ENCODE results near the gene BRINP2.

BRINP2 gene

DNA sequence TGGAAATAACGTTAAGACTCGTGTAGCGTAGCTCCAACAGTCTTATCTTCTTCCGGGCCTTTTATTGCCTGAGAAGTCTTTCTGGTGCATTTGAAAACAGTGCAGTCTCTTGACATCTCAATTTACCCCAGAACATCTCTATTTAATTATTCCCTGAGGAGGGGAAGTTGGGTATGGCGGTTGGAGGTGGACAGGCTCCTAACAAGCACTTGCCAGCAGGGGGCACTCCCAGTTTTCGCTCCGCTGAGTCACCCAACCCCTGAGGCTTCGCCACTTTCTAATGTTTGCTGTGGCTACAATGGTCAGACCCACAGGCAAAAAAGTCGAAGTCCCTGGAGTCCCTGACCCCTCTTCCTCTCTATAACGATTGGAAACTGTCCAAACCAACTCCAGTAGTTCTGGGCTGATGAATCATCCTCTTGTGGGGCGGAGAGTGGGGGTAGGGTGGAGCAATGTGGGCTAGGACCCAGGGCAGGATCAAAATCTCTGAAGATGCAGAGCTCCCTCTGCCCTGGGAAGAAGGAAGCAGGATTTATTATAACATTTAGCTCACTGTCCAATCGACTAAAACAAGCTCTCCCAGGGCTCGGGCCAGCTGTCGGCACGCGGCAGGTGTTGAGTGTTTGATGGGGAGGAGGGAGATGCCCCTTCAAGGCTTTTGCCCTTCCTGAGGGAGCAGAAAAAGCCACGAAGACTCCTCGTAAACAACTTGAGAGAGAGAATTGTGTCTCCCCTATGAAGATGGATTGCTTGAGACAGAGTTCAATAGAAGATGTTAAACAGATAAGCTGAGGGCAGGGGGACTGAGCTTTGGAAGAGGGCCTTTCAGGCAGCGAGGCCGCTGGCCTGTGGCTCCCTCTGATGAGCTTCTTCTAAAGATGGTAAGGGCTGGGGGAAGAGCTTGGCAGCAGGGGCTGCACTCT is 85.7 kb downstream of the BRINP2 start:
- no peak overlapping the region for H3K4me3 ChIP-seq (ENCODE audit: low read depth, low read length)
- DNase-seq (ENCODE audit: low read depth), result peak; percentile 97

DNA sequence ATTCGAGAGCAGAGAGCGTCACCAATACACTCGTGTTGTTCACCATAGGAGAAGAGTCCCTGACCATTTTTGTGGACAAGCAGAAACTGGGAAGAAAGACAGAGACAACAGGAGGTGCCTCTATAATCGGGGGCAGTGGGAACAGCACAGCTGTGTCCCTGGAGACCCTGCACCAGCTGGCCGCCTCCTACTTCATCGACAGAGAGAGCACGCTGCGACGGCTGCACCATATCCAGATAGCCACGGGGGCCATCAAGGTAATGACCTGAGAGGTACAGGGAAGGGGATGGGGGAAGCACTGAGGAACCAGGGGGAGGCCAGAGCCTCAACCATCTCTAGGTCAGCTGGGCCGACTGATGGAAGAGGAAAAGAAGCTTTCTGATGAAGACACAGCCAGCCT is 86.4 kb downstream of the BRINP2 start:
- no peak overlapping the region for H3K4me3 ChIP-seq (ENCODE audit: low read depth, low read length)

DNA sequence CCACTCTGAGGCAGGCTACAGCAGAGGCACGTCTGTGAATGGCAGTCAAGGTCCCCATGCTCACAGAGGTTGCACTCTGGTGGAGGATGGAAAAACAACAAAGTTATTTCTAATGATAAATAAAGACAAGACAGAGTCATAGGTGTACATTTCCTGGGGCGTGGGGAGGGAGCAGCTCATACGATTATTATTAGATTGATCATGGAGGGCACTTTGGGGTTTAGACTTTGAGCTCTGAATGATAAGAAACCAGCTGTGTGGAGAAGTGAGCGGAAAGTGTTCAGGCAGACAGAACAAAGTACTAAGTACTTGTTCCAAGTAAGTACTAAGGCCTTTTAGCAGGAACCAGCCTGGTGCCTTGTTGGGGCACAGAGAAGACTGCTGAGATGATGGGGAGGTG is 86.8 kb downstream of the BRINP2 start:
- H3K4me3 ChIP-seq (ENCODE audit: low read depth, low read length), result no peak overlapping the region
- no peak for DNase-seq (ENCODE audit: low read depth)

More for the DNA sequence above, 86.4 kb downstream of the BRINP2 start:
- no peak for DNase-seq (ENCODE audit: low read depth)

DNA sequence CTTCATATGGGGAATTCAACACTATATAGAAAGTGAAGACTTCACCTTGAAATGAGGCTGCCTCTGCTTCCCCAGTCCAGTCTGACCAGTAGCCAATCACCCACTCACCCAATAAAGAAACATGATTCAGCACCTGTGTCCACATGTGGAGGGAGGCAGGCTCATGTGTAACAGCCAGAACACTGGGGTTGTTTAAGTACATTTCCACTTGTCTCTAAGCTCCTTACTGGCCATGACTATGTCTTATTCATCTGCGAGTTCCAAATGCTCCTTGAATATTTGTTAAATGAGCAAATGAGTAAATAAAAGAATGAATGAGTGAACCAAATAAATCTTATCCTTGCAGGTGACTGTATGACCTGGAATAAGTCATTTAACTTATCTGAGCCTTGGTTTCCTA is 100.1 kb downstream of the BRINP2 start:
- no peak for DNase-seq (ENCODE audit: low read depth)
- no peak overlapping the region for H3K4me3 ChIP-seq (ENCODE audit: low read depth, low read length)

DNA sequence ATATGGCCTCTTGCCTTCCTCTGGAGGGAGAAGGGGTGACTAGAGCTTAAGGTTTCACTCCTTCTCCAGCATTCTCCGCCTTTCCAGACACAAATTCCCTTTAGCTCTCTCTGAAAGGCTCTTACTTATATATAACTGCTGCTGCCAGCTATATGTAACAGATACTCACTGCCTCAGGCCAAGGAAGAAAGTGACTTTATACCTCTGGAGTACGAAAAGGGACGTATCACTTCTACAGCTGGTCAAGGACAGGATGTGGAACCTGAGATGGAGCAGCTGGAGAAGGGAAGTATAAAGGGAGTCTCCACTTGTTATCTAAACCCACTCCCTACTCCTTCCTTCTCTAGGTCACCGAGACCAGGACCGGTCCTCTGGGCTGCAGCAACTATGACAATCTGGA is 102.4 kb downstream of the BRINP2 start:
- H3K4me3 ChIP-seq (ENCODE audit: low read depth, low read length), result no peak overlapping the region
- DNase-seq (ENCODE audit: low read depth), result no peak

DNA sequence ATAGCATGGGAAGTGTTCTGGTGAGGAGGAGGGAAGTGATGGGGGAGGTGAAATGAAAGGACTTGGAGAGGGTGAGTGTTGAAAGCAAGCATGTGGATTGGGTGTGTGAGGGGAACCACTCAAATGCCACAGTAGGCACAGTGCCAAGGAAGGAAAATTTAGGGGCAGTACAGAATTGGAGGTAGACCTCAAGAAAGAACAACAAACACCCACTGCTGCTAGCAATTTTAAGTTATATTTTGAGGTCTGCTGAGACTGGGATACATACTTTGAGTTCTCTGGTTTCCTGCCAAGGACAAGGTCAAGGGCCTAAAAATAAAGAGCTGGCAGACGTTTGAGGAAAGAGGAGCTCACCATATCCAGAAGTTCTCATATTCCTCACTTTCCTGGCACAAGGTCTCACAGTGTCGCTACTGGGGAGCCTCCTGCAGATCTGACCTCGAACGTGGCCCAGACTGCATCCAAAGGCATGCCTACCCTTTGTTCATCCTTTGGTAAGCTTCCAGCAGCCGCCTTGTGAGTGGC is 104.0 kb downstream of the BRINP2 start:
- DNase-seq (ENCODE audit: low read depth), result peak; percentile 91
- H3K4me3 ChIP-seq (ENCODE audit: low read depth, low read length), result no peak overlapping the region

DNA sequence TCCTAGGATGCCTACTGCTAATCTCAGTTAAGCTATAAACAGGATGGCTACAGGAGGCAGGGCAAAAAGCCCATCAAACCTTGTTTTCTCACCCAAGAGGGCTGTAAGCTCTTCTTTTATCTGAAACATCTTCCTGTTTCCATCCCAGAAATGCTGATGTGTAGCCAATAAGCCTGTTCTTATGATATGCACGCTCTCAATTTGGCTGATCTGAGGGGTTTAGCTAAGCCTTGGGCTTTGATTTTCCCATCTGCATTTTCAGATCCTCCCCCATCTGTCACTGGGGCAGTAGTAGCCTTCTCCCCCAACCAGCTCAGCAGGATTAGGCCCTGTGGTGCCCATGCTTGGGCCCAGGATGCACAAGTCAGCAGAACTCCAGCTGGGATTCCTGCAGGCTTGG is 105.0 kb downstream of the BRINP2 start:
- no peak for DNase-seq (ENCODE audit: low read depth)
- no peak overlapping the region for H3K4me3 ChIP-seq (ENCODE audit: low read depth, low read length)

DNA sequence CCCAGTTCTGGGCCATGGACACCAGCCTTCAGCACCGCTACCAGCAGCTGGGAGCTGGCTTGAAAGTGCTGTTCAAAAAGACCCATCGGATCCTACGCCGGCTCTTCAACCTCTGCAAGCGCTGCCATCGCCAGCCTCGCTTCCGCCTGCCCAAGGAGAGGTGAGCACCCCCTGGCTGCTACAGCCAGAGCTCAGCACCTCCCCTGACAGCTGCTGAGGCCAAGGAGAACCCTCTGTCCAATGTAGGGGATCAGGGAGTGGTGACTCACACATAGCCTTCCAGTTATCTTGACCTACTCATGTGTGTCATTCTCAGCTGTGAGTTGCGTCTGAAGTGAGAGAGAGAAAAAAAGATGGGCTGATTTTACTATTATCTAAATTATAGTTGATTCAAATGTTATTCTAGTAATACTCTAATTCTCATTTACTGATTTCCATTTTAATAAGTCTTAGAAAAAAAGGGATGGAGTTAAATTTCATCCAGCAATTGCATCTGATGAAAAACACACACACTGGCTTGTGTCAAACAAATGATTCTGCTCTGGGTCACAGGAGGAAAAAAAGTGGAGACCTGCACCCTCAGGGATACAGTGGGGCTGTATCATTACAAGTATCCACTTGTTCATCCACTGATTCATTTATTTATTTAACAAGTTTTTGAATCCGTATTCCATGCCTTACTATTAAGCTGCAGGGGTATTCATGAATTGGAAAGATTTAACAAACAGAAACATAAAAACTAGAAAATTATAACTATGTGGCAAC is 108.0 kb downstream of the BRINP2 start:
- H3K4me3 ChIP-seq (ENCODE audit: low read depth, low read length), result no peak overlapping the region
- DNase-seq (ENCODE audit: low read depth), result peak; percentile 65

DNA sequence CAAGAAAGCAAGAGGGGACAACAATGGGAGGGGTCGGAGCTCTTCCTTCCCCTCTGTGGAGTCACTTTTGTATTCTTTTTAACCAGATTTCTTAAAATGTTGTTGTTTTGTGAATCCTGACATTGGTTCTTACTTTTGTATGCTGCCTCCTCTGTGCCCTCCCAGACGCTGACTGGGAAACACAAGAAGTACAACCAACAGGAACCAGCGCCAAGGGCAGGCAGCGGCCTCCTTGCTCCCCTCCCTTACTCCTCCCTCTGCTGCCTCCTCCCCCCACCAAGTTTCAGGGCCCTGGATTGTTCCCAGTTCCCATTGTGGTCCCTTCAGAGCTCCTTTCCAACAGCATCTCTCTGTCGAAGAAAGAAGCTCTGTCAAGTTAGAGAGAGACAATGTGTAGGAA is 111.1 kb downstream of the BRINP2 start:
- DNase-seq (ENCODE audit: low read depth), result no peak
- H3K4me3 ChIP-seq (ENCODE audit: low read depth, low read length), result no peak overlapping the region

DNA sequence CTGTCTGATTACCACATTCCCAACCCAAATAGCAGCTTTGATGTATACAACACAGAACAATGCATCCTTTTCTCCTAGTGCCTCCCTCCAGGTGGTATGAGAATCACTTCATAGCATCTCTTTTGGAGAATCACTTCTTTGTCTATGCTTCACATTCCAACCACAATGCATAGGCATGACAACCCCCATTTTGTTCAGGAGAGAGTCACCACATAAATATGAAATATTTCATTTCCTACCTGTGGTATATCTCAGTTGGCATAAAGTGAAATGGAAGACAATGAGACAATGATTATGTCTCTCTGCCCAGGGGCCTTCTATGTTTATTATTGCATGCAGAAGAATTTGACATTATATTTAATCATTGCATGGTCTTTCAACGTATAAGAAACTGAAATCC is 112.2 kb downstream of the BRINP2 start:
- H3K4me3 ChIP-seq (ENCODE audit: low read depth, low read length), result no peak overlapping the region
- DNase-seq (ENCODE audit: low read depth), result no peak

DNA sequence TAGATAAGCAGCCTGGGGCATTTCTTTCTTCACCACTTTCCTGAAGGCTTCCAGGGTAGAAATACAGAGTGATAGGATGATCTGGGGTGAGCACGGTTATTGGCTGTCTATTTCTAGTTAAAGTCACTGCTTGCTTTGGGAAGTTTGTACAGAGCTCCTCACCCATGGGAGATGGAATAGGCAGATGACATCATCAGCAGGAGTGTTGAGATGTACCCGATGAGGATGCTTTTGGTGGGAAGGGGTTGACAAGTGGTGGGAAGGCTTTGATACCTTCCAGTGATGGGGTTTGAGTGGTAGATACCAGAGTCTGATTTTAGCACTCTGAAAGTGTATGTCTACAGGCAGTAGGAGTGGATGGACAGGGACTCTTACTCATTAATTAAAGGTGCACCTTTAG is 112.6 kb downstream of the BRINP2 start:
- no peak overlapping the region for H3K4me3 ChIP-seq (ENCODE audit: low read depth, low read length)
- DNase-seq (ENCODE audit: low read depth), result no peak

DNA sequence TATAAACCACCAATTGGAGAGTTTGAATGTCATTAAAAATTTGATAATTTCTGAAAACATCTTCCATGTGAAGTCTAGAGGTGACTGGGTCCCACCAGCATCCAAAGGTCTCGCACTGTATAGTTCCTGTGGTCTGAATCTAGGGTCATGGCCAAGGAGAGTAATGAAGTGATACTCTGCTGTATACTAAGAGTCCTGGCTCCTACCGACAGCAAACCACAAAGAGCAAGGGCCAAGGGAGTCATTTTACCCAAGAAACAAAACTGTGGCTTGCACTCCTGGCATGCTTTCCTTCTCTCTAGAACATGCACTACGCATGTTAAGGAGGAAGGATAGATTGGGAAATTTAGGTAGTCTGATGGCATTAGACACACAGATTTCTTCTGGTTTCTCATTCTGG is 115.6 kb downstream of the BRINP2 start:
- DNase-seq (ENCODE audit: low read depth), result peak; percentile 73
- no peak overlapping the region for H3K4me3 ChIP-seq (ENCODE audit: low read depth, low read length)

DNA sequence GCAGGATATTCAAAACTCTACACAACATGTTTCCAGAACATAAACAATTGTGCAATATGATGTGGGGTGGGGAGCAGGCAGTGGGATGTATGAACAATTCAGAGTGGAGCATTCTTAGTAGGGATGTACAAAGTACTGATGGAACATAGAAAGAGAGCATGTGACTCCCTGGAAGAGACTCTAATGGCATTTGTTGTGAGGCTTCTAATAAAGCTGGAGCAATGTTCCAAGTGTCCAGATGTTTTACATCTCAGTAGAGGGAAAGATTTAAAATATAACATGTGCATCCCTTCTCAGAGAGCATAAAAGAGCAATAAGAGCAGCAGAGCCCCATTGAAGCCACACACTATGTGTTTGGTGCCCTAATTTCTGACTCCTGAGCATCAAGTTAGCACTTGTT is 116.5 kb downstream of the BRINP2 start:
- DNase-seq (ENCODE audit: low read depth), result no peak
- H3K4me3 ChIP-seq (ENCODE audit: low read depth, low read length), result no peak overlapping the region

DNA sequence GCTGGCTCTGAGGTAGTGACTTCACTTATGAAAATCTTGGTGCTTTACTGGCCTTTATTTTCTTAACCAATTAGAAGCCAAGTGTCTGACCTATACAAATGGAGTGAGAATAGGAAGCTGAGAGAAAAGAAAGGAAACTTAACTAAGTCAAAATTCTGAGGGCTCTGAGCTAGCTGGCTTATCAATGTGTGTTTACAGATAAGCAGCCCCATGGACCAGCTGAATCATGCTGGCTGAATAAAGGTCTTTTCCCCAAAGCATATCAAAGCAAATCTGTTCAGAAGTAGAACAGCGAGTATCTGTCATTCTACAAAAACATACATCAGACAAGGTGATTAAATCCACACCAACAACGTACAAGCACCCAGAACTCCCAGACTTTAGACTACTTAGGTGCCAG is 117.2 kb downstream of the BRINP2 start:
- DNase-seq (ENCODE audit: low read depth), result no peak

DNA sequence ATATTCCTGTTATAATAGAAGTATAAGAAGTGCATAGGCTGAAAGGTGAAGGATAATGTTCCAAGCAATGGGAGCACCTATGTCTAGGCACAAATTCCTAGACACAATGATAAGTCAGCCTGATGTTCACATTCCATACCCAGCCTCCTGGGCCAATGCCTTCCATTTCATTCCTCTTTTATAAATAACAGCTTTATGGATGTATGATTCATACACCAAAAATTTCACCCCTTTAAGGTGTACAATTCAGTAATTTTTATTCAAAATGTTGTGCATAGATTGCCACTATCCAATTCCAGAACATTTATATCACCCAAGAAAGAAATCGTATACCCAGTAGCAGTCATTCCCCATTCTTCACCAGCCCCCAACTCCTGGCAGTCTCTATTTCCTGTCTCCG is 118.8 kb downstream of the BRINP2 start:
- no peak for DNase-seq (ENCODE audit: low read depth)
- no peak overlapping the region for H3K4me3 ChIP-seq (ENCODE audit: low read depth, low read length)

More for the DNA sequence above, 117.2 kb downstream of the BRINP2 start:
- no peak overlapping the region for H3K4me3 ChIP-seq (ENCODE audit: low read depth, low read length)

DNA sequence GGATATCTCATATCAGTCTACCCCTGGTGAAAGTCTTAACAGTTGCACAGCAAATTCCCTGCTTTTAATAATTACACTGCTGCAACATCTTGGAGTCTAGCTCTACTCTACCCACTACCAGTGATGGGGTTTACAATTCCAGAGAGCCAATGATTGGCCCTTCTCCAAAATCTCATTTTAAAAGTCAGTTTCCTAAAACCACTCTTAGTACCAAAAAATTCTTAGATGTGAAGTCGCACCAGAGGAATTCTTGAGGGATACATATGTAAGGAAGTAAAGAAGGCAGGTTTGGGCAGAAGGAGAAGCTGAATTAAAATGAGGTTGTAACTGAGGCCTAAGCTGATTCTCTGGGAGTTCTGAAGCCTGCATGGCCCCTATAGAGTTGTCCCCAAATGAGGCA is 129.7 kb downstream of the BRINP2 start:
- DNase-seq (ENCODE audit: low read depth), result no peak
- H3K4me3 ChIP-seq (ENCODE audit: low read depth, low read length), result no peak overlapping the region

DNA sequence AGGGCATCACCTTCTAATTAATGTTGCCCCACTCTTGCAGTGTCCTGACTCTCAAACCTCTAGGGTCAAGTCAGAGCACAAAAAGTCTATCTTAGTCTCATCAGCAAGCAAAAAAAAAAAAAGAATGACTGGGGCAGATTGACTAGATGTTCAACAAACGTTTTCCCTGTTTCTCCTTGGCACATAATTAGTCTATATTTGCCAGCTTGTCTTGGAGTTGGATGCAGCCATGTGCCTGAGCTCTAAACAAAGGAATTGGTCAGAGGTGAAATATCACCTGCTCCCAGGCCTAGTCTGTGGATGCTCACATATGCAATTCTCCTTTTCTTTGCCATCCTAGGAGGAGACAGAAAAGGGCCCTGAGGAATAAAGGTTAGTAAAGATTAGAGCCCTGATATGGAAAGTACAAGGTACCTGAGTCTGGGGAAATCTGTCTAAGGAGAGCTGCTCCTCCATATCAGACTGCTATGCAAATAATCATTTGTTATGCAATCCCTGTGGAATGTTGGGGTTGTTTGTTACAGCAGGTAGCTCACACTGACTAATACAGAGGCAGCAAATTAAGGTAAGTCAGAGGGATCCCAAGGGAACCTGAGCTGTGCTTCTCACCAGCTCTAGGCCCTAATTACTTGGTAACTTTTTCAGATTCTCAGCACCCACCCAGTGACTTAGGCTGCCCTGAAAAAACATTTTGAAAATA is 130.8 kb downstream of the BRINP2 start:
- H3K4me3 ChIP-seq (ENCODE audit: low read depth, low read length), result no peak overlapping the region
- DNase-seq (ENCODE audit: low read depth), result no peak

DNA sequence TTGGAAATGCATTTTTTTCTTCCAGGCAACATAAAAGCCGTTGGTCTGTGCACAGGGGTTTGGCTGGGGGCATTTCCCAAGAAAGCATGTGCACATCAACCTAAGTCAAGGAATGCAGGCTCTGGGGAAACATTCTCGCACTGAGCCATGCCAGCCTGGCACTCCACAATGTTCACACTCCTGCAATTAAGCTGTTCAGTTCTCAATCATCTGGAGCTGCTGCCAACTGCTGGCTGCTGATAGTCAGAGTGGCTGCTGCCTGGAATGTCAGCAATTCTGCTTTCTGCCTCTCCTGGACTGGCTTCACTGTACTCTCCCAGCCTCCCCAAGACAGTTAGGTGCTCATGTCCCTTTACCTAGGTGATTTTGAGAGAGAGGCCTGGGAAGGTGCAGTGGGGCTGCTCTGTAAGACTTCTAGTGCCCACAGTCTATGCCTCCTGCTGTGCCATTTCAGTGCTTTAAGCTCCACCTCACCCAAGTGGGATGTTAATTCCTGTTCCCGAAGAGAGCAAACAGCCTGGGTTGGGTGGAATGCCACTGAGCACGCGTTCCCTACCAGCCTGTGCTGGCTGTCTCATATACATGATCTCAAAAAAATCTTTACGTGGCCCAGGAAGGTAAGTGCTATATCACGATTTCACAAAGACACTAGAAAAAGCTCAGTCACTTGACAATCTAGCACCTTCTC is 131.7 kb downstream of the BRINP2 start:
- DNase-seq (ENCODE audit: low read depth), result no peak
- no peak overlapping the region for H3K4me3 ChIP-seq (ENCODE audit: low read depth, low read length)

Data from skeletal muscle cell (primary cell).